Vagina (tissue), 2 donors: ENCODE measurements around the gene DBH. TPM values are rescaled to one million over a fixed set of nuclear protein-coding genes. Genes with fewer than 3 reads are reported as not detected.

Experiments
- DNase-seq, 2 donors: peaks; one replicate each; pipeline ENCODE4 v3.0.0-alpha.2; 2017; ENCODE audit errors: extremely low spot score in 2 of 2
- H3K27ac ChIP-seq: fragments of 200-600 bp; sonication (generic); one replicate; pipeline ENCODE4 v1.5.1; 2019
- H3K27me3 ChIP-seq: fragments of 200-600 bp; sonication (generic); one replicate; pipeline ENCODE4 v1.5.1; 2019
- H3K36me3 ChIP-seq, 2 donors: fragments of 200-600 bp; sonication (generic); one replicate each; pipeline ENCODE4 v1.5.1; 2017 to 2019
- H3K4me1 ChIP-seq: fragments of 200-600 bp; sonication (generic); one replicate; pipeline ENCODE4 v1.5.1; 2019
- H3K4me3 ChIP-seq, 2 donors: fragments of 200-600 bp; sonication (generic); 1 replicate in 1 of 2; 2 replicates in 1 of 2; pipeline ENCODE4 v1.5.1; 2016 to 2019
- H3K9me3 ChIP-seq: fragments of 200-600 bp; sonication (generic); one replicate; pipeline ENCODE4 v1.5.1; 2019
- CTCF ChIP-seq, 3 experiments: fragments of 450-650 bp in 2 of 3; fragments of 200-600 bp in 1 of 3; sonication (generic) in 1 of 3; IDR thresholded peaks; one replicate each; pipeline ENCODE4 v1.5.1; 2017 to 2019; ENCODE audit warnings: antibody characterized with exemption in 3 of 3, mild to moderate bottlenecking in 2 of 3, moderate library complexity in 2 of 3
- POLR2A ChIP-seq, 2 donors: fragments of 450-650 bp; IDR thresholded peaks; one replicate each; pipeline ENCODE4 v1.6.1; 2017; ENCODE audit warnings: antibody characterized with exemption in 2 of 2, mild to moderate bottlenecking in 2 of 2, moderate library complexity in 2 of 2
- POLR2AphosphoS5 ChIP-seq, 2 donors: sonication (generic); formaldehyde crosslinking; IDR thresholded peaks; one replicate each; pipeline ENCODE4 v1.9.0; 2017; ENCODE audit warnings: antibody characterized with exemption in 2 of 2, mild to moderate bottlenecking in 2 of 2, low read depth in 1 of 2; ENCODE audit not compliant: insufficient read depth in 1 of 2
- intact Hi-C: fragments of 100-400 bp; cut with DNase I; formaldehyde crosslinking; loops from one replicate; pipeline ENCODE4 v1.15.1; 2023
- total RNA-seq: library from RNA; depleted of rRNA; stranded (reverse); fragments of >200 nt; gene quantifications from one replicate; pipeline ENCODE4 v1.2.3, GENCODE V29; 2016

The DBH gene
- total RNA-seq, 1 donor from 2014 or later, result 12.0 TPM

DNA sequence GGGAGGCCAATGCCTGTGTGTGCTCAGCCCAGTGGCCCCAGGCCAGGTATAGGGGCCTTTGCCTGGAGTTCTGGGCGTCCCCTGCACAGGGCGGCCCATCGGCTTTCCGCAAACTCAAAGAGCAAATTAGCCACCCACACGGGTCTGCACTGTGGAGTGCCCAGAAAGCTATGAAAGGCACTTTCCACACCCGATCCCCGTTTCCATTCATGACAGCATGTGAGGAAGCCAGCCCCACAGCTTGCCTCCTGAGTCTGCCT lies 5.2 kb downstream of the DBH start:
- intact Hi-C loops, result no loop called here
- no peaks in the 10 kb centered on the region for H3K4me1 ChIP-seq
- H3K27me3 ChIP-seq, result no peaks in the 10 kb centered on the region
- DNase-seq, result no peak
- H3K36me3 ChIP-seq, result no peaks in the 10 kb centered on the region
- H3K27ac ChIP-seq, result no peak overlapping the region
- no peak for TF ChIP-seq POLR2AphosphoS5 (IDR thresholded peaks at IDR 0.05; ENCODE audit: insufficient read depth in 1 of 2, low read depth in 1 of 2)
- no peak overlapping the region for H3K4me3 ChIP-seq
- no peaks in the 10 kb centered on the region for H3K9me3 ChIP-seq

DNA sequence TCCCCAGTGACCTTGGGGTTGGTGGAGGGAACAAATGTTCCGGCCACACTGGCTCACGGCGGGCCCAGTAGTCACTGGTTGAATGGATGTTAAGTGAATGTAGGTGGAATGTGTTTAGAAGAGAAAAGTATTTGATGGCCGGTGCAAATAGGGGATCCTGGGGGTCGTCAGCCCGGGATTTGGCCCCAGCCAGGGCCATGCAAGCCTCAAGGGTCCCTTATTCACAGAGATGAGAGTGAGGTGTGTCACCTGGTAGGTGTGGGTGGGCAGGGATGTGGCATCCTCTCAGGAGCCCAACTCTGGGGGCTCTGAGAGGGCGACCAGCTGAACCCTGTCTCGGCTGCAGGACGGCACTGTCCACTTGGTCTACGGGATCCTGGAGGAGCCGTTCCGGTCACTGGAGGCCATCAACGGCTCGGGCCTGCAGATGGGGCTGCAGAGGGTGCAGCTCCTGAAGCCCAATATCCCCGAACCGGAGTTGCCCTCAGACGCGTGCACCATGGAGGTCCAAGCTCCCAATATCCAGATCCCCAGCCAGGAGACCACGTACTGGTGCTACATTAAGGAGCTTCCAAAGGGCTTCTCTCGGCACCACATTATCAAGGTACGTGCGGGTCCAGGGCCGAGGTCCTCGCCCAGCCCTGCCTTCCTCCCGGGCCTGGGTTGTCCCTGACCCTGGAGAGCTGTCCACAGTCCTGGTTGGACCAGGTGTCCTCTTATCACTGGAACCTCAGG lies 5.9 kb downstream of the DBH start:
- no peak for TF ChIP-seq POLR2A (IDR thresholded peaks at IDR 0.05)
- no peak for TF ChIP-seq CTCF (IDR thresholded peaks at IDR 0.05)
- TF ChIP-seq POLR2AphosphoS5 (IDR thresholded peaks at IDR 0.05; ENCODE audit: insufficient read depth in 1 of 2, low read depth in 1 of 2), result no peak

DNA sequence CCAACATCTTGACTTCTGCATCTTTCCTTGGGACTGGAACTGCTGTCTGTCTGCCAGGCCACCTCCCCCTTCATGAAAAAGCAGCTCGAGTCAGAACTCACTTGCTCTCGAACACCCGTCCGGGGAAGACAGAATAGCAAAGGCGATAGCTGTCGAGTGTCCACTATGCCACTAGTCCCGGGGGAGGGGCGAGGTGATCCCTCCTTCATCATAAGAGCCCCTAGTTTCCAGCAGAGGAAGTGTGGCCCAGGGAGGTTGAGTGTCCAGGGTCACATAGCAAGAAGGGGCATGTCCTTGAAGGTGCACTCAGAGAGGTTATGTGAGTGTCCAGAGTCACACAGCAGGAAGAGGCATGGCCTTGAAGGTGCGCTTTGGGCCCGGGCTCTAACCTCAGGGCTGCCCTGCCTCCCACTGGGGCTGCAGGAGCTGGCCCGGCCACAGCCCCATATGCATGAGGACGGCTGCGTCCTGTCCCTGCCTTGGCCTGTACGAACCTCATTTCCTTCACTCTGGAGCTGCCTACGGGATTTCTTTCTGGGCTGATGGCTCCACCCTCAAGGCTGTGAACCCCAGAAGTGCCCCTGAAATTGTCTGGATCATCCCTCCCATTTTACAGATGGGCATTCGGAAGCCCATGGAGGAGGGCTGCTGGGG lies 6.7 kb downstream of the DBH start:
- DNase-seq, result no peak
- TF ChIP-seq POLR2A (IDR thresholded peaks at IDR 0.05) (no peak), CTCF (IDR thresholded peaks at IDR 0.05) (no peak), POLR2AphosphoS5 (IDR thresholded peaks at IDR 0.05; ENCODE audit: insufficient read depth in 1 of 2, low read depth in 1 of 2) (no peak)
- H3K36me3 ChIP-seq, result no peaks in the 10 kb centered on the region
- intact Hi-C loops, result no loop called here
- no peak overlapping the region for H3K4me3 ChIP-seq
- no peaks in the 10 kb centered on the region for H3K27me3 ChIP-seq
- H3K9me3 ChIP-seq, result no peaks in the 10 kb centered on the region
- no peak overlapping the region for H3K27ac ChIP-seq
- H3K4me1 ChIP-seq, result no peaks in the 10 kb centered on the region

More for the DNA sequence above, 5.9 kb downstream of the DBH start:
- Histone ChIP-seq H3K4me3 (no peak overlapping the region), H3K27me3 (no peaks in the 10 kb centered on the region), H3K36me3 (no peaks in the 10 kb centered on the region), H3K9me3 (no peaks in the 10 kb centered on the region), H3K4me1 (no peaks in the 10 kb centered on the region), H3K27ac (no peak overlapping the region)
- no peak for DNase-seq
- intact Hi-C loops, result no loop called here

DNA sequence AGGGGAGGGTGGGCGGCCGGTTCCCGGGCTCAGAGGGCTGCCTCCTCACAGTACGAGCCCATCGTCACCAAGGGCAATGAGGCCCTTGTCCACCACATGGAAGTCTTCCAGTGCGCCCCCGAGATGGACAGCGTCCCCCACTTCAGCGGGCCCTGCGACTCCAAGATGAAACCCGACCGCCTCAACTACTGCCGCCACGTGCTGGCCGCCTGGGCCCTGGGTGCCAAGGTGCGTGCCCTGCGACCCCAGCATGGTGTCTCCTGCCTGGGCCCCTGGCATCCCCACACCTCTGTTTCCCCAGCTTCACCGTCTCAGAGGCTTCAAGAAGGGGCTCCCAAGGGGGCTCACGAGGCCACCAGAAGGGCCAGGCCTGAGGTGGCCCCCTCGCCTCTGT lies 7.2 kb downstream of the DBH start:
- no peak for DNase-seq
- intact Hi-C loops, result no loop called here
- Histone ChIP-seq H3K27ac (no peak overlapping the region), H3K27me3 (no peaks in the 10 kb centered on the region), H3K9me3 (no peaks in the 10 kb centered on the region), H3K4me1 (no peaks in the 10 kb centered on the region), H3K36me3 (no peaks in the 10 kb centered on the region), H3K4me3 (no peak overlapping the region)
- TF ChIP-seq CTCF (IDR thresholded peaks at IDR 0.05), result no peak
- no peak for TF ChIP-seq POLR2AphosphoS5 (IDR thresholded peaks at IDR 0.05; ENCODE audit: insufficient read depth in 1 of 2, low read depth in 1 of 2)
- no peak for TF ChIP-seq POLR2A (IDR thresholded peaks at IDR 0.05)

DNA sequence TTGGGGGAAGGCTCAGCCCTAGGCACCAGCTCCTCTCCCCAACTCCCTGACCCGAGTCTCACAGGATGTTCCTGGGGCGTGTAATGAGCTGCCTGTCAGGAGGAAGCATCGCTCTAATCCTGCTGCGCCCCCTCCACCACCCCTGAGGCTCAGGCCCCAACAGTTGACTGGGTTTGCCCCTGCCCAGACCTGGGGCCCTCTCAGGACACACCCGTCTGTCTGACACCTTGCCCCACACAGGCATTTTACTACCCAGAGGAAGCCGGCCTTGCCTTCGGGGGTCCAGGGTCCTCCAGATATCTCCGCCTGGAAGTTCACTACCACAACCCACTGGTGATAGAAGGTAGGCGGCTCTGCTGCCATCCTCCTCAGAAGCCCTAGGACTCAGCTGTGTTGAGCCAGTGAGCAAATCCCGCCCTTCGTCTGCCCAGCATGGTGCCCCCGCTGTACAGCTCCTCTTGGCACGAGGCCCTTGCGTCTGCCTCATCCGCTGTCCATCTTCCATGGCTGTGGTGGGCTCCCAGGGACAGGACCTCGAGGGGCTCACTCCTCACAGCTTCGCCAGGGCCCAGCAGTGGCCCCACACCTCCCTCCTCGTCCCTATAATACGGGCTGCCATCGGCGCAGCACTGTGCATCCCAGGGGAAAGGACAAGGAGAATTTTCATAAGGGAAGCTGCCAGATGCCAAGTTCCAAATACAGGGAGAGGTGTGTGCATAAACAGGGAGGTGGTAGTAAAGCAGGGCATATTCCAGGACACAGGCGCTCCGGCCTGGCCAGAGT lies 8.0 kb downstream of the DBH start:
- H3K27ac ChIP-seq, result no peak overlapping the region
- no peaks in the 10 kb centered on the region for H3K27me3 ChIP-seq
- no peak overlapping the region for H3K4me3 ChIP-seq
- no peaks in the 10 kb centered on the region for H3K36me3 ChIP-seq
- H3K4me1 ChIP-seq, result no peaks in the 10 kb centered on the region
- TF ChIP-seq CTCF (IDR thresholded peaks at IDR 0.05) (no peak), POLR2A (IDR thresholded peaks at IDR 0.05) (no peak), POLR2AphosphoS5 (IDR thresholded peaks at IDR 0.05; ENCODE audit: insufficient read depth in 1 of 2, low read depth in 1 of 2) (no peak)
- no peak for DNase-seq
- intact Hi-C loops, result no loop called here
- H3K9me3 ChIP-seq, result no peaks in the 10 kb centered on the region
